Retinal pigment epithelial cell (primary cell): ENCODE results near the gene HNRNPLL.

Experiments
- DNase-seq: peaks from one replicate; pipeline ENCODE4 v3.0.0-alpha.2; 2010; ENCODE audit warnings: low read depth
- H3K4me3 ChIP-seq: 2 replicates; pipeline ENCODE4 v1.5.1; 2011; ENCODE audit warnings: mild to moderate bottlenecking, low read length, control low read depth, moderate library complexity
- CTCF ChIP-seq: conservative IDR thresholded peaks from 2 replicates; pipeline ENCODE4 v1.5.1; 2011; ENCODE audit warnings: low read depth, low read length, control low read depth, inconsistent platforms

HNRNPLL gene

DNA sequence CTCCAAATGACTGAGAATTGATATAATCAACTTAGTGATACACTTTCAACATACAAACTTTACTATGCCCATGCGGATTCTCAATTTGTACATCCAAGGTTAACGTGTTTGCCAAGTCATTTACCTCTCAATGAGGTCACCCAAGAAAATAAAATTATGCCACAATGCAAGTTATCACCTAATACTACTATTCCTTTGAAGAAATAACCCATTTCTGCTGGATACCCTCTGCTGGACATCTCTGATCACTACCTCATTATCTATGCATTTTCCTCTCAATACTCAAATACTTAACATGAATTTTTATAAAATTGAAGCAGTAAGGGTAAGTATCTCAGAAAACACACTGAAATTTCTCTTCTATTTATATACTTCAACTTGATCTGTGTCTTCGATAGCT, 12.7 kb downstream of the HNRNPLL start:
- no peak overlapping the region for H3K4me3 ChIP-seq
- no peak for DNase-seq

GRCh38 chr2:38586931-38587330, 15.8 kb downstream of the HNRNPLL start:
- H3K4me3 ChIP-seq = no peak overlapping the region
- no peak for DNase-seq
- TF ChIP-seq CTCF = no peak

More for the DNA sequence above, 12.7 kb downstream of the HNRNPLL start:
- TF ChIP-seq CTCF = peak; percentile 36

- no peak for DNase-seq
- no peak overlapping the region for H3K4me3 ChIP-seq
- TF ChIP-seq CTCF = no peak
These were observed 17.8 kb downstream of the HNRNPLL start for GRCh38 chr2:38584881-38585280.

DNA sequence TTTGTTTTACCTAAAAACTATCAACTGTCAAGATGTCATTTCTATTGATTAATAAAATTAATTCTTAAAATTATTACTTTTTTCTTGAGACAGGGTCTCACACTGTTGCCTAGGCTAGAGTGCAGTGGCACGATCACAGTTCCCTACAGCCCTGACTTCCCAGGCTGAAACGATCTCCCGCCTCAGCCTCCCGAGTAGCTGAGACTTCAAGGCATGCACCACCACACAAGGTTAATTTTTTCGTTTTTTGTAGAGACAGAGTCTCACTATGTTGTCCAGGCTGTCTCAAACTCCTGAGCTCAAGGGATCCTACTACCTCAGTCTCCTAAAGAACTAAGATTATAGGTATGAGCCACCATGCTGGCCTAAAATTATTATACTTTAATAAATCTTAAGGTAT, 18.7 kb downstream of the HNRNPLL start:
- H3K4me3 ChIP-seq = no peak overlapping the region
- TF ChIP-seq CTCF = no peak
- DNase-seq = no peak

- TF ChIP-seq CTCF = no peak
- no peak for DNase-seq
- H3K4me3 ChIP-seq = no peak overlapping the region
These were observed 19.2 kb downstream of the HNRNPLL start for GRCh38 chr2:38583524-38583923.

DNA sequence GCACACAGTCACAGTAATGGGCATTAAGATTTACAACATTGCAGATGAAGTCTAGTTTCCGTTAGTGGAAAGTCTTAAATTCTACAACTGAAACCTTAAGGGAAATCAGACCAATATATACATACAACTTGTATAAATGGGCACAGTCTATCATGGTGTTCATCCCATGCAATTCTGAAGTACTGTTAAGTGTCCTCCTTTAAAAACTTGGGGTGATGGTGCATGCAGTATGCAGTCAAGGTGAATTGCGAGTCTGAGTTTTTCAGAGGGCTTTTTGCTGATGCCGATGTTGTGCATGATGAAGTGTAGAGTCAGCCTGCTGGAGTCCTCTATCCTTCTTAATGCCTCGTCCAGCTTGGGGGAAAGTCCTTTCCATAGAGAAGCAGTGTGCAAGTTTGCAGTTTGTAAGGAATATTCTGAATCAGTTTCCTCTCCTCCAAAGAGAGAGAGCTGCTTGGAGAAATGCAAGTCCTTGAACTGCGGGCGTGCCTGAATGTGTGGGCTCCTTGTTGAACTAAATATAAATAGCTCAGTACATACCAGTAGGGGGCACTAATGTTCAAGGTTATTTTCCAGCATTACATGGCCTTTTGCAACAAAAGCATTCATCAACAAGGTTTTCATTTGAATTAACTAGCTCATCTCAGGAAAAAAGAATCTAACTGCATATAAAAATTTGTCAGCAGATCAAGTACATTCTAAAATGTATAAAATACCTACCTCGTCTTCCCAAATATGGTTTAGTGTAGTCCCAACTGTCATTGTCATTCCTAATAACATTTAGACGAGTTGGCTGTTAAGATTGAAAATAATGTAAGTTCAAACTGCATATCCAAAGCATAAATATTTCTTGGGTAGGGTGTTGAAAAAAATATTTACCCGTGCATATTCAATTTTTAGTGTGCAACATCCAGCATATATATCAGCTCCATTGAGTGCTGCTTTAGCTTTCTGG, 21.3 kb downstream of the HNRNPLL start:
- TF ChIP-seq CTCF = peak; percentile 55
- no peak overlapping the region for H3K4me3 ChIP-seq
- no peak for DNase-seq

- no peak for TF ChIP-seq CTCF
- H3K4me3 ChIP-seq = no peak overlapping the region
- DNase-seq = no peak
These were observed 22.6 kb downstream of the HNRNPLL start for GRCh38 chr2:38580115-38580636.
